HG02943 (cell line): ENCODE results near the gene SRGAP3.

Experiments
- ATAC-seq: cut with Tn5 transposase; IDR thresholded peaks from one replicate; pipeline ENCODE4 v1.9.1; 2021; ENCODE audit warnings: mild to moderate bottlenecking, low read depth, moderate library complexity; ENCODE audit not compliant: unreplicated experiment

The SRGAP3 gene

DNA sequence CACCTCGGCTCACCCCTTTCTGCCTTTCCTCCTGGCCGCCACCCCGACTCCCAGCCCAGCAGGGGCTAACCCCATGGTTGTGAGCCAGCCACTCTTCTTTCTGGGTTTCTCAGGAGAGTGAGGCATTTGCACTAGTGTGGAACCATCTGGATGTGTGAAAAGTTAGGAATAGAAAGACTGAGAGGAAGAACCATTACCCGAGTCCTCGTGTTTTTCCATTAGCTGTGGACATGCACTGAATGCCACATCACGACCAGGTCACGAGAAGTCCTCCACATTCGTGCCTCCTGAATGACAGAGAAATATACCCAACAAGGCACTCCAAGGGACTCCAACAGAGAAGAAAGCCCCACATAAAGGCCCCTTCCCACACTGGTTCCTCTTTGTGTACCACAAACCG is 268.1 kb downstream of the SRGAP3 start:
- no peak for ATAC-seq

DNA sequence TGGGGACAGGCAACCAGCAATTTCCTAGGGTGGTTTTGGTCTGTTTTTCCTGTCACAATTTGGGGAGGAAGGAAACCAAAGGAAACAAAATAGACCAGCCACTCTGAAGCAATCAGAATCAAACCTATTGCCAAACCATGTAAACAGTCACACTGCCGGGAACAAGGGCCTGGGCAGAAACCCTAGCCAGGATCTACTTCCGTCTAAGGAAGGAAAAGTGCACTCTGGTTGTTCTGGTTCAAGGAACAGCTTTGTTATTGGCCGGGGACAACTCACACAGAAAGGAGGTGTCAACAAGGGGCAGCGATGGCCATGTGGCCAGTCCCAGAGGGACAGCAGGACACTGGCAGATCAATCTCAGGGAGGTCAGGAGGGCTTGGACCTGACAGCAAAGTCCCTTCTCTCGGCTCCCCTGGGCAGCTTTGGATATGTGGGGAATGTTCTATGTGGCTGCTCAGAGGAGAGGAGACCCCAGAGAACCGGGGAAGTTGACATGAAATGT is 268.6 kb downstream of the SRGAP3 start:
- ATAC-seq: no peak

DNA sequence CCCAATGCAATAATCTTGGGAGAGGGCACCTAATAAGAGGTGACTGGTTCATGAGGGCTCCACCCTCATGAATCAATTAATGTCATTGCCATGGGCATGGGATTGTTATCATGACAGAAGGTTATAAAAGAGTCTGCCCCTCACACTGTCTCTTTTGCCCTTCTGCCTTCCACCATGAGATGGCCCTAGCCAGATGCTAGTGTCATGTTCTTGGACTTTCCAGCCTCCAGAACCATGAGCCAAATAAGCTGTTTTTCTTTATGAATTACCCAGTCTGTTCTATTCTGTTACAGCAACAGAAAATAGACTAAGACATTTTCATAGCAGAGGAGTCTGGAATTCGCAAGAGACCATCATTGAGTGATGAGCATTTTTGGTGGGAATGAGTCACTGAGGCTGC is 270.2 kb downstream of the SRGAP3 start:
- no peak for ATAC-seq

DNA sequence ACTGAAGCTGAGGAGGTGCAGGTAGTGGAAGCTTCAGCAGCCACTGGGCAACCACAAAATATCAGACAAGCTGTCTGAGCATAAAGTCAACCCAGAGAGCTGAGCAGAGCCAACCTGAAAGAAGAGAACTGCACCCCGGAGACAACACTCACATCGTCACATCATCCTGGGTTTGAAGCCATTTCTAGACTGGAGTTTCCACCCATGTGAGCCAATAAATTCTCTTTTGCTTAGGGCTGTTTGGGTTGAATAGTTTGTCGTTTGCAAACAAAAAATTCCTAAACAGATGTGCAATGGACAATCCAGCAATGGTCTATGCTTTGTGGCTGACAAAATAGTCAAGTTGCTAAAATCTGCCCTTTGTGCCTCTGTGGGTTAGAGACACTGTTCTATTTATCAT is 270.9 kb downstream of the SRGAP3 start:
- ATAC-seq: no peak

DNA sequence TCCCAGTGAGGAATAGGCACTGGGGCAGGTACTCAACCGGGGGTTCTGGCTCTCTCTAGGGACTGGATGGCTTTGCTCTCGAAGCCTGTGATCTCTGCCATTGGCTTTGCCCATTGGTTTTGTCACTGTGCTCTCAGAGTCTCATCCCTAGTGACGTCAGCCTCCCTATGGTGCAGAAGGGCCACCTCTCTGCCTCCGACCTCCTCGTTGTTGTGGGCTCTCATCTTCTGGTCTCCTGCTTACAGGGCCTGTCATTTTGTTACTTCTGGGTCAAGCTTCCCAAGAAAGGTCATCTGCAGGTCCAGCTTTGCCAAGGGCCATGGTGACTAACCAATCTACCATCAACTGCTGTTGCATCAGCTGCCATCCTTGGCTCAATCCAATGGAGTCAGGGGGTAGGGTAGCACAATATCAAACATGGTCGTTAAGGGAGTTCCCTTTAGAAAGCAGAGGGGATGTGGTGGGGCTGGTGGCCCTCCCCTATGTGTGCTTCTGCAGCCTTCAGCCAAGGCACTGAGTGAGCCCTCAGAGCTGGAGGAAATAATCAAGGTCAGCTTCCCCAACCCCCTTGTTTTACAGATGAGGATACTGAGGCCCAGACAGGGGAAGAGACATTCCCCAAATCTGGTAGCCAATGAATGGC is 272.8 kb downstream of the SRGAP3 start:
- no peak for ATAC-seq

DNA sequence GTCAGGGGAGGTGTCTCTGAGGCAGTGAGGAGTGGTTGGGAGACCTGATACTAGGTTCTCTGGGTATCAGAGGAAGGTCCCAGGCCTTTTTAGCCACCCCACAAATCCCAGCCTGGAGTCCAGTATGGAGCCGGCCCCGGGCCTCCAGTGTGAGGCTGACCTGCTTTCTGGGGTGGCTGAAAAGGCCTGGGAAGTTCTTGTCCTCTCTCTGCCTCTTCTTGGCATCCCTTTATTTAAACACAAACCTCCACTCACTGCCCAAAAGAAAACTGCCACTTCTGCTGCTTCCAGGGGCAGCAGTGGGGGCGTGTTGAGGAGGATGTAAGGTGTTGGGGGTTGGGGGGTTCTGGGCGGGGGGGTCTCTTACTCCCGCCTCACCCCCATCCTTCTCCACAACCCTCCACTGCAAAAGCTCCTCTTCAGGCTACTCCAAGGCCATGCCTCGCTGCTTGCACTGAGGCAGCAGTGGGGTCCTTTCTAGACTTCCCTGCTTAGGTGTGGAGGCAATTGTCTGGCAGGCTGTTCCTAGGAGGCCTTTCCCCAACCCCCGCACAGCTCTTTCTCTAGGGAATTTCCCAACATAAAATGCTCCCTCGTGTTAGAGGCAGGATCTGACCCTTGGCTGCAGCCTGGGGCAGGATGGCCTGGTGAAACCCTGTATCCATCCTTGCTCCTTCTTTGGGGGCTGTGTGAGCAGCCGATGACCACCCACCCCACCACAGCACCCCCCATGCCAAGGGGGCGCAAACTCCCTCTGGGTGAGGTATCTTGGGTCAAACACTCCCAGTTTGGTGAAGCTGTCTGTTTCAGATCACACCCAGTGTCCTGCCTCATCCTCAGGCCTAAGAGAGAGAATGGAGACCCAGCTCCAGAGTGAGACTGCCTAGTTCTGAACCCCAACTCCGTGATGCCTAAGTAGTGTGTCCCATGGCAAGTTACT is 274.1 kb downstream of the SRGAP3 start:
- no peak for ATAC-seq

DNA sequence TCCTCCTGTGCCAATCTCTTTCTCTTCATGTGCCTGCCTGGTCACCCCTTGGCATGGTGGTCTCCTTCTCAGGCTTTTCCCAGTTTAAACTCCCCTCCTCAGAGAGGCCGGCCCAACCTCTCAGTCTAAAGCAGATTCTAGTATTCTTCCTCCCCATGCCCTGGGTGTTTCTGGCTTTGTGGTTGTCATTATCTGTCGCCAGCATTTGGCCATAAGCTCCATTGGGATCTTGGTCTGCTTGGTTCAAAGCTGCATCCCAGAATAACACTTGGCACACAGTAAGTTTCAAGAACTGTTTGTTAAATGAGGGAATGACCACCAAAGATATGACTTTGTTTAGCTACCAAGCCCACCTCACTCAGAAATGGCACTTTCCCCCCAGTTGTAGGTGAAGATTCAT is 275.0 kb downstream of the SRGAP3 start:
- ATAC-seq: no peak

DNA sequence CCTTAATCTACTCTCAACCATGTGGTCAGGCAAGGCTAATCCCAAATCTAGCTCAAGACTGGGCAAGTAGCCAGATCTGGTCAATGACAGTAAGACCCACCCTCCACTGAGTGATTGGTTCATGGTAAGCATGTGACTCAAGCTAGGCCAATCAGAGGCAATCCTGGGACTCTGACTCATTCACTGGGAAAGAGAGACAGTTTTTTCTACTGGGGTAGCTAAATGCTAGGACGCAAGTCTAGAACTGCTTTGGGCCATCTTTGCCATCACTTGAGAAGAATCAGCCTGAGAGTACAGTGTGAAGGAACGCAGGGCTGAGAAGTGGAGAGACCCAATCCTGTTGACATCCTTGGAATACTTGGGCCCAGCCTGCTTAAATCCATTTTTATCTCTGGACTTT is 276.8 kb downstream of the SRGAP3 start:
- ATAC-seq: no peak

DNA sequence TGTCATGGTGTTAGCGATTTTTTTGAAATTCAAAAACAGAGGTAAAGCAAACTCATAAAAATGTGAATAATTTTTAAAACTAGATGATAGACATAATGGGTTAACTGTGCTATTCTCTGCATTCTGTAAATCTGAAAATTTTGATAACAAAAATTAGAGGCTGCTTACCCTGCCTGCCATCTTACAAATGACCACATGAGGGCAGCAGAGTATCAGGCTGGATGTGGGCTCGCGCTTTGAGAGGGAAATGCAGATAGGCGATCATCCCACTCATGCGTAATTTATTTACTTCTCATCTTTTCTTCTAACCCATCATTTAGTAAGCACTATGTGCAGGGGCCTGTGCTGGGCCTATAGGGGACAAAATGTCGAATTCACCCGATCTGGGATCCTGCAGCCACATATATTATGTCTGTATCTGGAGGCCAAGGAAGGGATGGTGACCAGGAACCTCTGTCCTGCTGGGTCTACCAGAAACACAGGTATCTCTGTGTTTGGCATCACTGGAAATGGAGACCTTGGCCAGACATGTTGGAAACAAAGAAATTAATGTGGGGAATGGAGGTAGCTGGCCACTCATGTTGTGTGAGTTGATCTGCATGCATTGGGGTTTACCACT is 278.4 kb downstream of the SRGAP3 start:
- no peak for ATAC-seq

DNA sequence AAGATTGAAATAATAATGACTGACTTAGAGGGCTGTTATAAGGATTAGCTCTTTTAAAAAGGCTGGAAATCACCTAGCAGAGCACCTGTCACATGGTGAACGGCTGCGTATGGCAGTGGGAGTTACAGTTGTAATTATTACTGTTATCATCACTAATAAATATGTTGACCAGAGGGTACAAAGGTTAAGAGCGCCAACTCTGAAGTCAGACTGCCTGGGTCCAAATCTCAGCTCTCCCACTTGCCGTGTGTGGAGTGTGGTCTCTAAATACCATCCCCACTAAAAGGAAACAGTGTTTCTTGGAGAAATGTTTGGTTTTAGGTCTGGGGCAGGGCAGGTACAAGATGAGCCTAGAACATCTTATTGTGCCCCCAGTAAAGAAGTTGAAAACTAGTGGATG is 280.2 kb downstream of the SRGAP3 start:
- ATAC-seq: no peak

DNA sequence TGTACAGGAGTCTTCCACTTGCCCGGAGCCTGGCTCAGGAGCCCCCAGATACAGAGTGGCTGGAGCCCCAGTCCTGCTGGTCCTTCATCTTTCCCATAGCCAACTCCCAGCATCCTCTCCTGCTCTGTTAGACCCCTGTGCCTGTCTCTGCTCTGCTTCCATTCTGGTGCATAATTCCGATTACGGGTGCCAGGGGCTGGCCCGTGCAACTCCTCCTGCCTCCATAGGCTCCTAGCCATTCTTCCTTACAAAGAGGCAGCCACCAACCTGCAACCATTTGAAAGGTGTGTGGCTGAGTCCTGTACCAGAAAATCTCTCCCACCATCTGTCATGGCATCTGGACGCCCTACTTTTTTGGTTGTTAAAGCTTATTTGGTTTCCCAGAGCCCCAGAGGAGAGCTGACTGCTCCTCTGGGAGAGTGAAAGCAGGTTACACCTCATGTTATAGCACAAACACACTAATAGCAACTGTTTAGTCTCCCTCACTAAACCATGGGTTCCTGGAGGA is 281.0 kb downstream of the SRGAP3 start:
- ATAC-seq: no peak

DNA sequence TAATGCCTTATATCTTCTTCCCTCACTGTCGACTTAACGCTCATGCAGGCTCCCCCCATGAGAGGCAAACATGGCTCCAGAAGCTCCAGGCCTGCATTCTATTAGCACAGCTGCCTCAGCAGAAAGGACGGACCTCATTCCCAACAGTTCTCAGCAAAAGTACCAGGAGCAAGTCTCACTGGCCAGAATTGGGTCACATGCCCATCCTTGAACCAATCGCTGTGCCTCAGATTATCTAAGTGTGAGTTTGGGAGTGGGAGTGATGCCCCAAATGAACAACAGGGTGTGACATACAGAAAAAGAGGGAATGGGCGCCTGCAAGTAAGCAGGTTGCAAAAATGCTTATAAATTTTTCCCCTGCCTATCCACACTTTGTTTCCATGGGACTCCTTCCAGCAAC is 281.9 kb downstream of the SRGAP3 start:
- ATAC-seq: no peak

DNA sequence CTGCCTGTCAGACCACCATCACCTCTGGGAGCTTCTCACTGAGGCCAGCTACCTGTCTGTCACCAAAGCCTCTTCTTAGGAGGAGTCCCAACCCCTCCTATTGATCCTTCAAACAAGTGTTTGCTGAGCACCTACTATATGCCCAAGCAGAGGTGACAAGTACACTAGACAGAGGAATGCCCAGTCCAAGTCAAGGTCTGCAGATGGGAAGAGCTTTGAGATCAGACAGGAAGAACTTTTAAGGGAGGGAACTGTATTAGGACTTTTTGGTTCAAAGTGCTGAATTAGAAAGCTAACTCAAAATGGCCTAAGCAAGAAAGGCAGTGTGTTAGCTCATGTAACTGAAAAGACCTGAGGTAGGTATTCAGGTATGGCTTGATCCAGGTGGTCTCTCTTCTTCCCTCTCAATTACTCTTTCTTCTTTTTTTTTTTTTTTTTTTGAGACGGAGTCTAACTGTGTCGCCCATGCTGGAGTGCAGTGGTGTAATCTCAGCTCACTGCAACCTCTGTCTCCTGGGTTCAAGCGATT is 282.6 kb downstream of the SRGAP3 start:
- no peak for ATAC-seq

DNA sequence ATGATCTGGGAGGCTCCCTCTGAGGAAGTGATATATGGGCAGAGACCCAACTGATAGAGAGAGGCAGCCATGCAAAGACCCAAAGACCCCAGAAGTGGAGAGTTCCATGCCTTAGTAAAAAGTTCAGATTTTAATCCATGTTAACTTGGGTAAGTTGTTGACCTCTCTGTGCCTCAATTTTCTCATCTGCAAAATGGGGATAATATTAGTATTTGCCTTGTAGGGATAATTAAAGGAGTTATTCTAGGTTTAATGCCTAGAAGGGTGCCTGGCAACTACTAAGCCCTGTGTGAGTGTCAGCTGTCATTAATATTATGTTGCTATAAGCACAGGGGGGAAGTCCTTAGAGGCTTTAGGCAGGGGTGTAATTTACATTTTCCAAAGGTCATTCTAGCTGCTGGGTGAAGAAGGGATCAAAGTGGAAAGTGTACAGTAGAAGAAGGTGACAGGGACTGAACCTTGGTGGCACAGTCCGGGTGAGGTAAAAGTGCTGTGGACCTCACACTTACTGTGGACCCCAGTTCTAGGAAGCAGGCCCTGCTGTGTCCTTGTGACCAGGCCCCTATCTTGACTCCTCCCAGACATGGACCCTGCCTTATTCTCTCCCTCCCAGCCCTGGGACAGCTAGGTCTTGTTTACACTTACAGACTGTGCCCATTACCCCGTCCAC is 283.2 kb downstream of the SRGAP3 start:
- ATAC-seq: no peak

DNA sequence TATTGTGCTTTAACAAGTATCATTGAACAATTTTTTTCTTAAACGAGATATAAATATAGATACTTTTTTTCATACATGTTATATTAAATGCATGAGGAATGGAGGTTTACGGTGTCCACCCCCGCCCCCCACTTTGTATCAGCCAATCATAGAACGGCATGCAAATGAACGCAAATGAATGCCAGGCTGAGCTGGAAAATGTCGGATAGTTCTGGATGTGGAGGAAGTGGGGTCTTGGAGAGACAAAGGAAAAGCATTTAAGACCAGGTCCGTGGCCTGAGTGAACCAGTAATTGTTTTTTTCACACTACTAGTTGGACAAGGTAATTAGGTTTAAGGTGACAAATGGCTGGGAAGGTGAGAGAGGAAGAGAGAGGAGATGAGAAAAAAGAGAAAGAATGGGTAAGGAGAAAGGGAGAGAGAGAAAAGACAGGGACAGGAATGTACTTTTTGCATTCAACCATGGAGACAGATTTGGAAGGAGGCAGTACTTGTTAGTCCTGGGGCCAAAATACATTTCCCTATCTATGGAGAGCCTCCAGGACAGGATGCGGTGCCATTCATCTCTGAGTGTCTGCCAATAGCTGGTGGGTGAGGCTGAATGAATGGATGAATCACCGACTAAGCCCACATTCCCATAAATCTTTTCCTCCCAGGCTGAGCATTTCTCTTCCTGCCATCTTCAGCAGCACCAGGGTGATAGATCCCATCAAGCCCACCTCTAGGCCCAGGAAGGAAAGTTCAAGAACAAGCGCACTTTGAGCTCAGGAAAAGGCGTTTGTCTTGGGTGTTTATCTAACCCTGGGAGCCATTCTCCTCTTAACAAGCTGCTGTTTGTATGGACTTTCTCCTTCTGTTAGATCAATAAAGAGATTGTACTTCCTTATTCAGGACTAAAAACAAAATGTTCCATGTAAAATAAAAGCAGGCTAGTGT is 284.7 kb downstream of the SRGAP3 start:
- no peak for ATAC-seq

DNA sequence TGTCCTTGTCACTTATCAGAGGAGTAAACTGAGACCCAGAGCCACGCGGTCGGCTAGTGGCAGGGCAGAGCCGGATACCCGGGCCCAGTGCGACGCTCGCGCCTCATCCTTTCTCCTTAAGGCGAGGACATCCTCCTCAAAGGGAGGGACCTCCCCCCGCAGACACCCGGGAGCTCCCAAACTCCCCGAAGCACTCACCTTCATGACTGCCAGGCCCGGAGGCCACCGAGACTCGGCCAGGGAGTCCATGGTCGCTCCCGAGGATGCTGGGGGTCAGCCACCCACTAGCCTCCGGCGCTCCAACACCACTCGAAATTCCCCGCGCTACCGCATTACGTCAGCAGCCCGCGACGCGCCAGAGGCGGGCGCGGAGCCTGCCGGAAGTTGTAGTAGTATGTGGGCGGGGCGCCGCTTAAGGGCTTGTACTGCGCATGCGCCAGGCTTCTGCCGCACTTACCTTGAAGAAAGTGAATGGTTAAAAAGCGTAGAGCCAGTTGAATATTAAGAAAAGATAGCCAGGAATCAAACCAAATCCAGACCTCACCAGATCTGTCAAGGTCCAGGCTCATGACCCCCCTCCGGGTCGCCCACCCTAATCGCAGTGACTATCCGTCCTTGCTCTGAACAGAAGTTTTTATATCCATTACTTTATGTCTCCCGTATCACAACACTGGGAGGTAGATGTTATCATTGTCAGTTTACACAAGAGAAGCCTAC is 286.2 kb downstream of the SRGAP3 start, which contains the start of gene RAD18:
TSS of gene RAD18 (minus strand) at position 336 of the 717 bp plus-strand sequence. CDS start at position 249, 87 bp downstream.
- peak; percentile 92 for ATAC-seq

DNA sequence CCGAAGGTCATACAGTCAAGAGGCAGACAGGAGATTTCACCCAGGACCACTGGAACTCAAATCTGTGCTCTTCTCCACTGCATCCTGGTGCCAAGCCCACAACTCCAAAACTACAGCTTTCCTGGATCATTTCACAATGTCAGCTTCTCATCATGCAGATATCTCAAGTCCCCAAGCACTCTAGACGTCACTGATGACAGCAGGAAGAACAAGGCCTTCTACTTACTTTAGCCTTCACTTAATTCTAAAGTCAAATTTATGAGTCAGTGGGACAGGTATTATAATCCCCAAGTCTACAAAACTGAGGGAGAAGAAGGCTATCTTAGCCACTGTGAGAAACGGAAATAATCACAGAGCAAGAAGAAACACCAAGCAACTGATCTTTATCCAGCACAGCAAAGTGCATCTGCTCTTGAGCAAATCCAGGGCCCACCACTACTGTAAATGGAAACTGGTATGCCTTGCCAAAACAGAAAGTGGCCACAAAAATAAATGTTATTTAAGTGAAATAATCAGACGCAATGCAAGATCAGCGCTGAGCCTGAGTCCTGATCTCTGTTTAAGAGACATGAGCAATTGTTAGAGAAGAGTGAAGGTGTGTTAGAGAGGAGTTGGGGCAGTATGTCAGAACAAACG is 287.1 kb downstream of the SRGAP3 start:
- no peak for ATAC-seq

DNA sequence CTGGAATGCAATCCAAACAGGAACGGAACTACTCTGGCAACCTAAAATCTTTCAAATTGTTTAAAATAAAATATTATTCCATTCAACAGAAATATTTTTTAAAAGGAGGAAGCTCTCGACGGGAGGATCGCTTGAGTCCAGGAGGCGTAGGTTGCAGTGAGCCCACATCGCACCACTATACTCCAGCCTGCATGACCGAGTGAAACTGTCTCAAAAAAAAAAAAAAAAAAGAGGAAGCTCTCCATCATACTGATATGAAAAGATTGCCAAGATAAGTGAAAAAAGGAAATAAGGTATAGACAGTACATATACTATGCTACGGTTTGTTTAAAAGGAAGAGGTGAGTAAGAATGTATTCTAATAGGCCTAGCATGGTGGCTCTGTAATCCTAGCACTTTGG is 289.8 kb downstream of the SRGAP3 start:
- no peak for ATAC-seq
